NCI-H510A (cell line): ENCODE measurements around the gene AHCYL2.
A peak's percentile ranks its signal among the peaks of the same experiment; 100 is the strongest.
"Not testable (repeated sequence)": the region's sequence is repeated elsewhere in the genome, so short reads cannot be mapped to it uniquely, and the experiment has no call there.

Experiments used
- DNase-seq: peaks from one replicate; lab custom pipeline; 2025; lab: John Stamatoyannopoulos, UW

AHCYL2 gene

GRCh38 chr7:129426482-129426881 is 201.7 kb downstream of the AHCYL2 start:
- DNase-seq: no peak

DNA sequence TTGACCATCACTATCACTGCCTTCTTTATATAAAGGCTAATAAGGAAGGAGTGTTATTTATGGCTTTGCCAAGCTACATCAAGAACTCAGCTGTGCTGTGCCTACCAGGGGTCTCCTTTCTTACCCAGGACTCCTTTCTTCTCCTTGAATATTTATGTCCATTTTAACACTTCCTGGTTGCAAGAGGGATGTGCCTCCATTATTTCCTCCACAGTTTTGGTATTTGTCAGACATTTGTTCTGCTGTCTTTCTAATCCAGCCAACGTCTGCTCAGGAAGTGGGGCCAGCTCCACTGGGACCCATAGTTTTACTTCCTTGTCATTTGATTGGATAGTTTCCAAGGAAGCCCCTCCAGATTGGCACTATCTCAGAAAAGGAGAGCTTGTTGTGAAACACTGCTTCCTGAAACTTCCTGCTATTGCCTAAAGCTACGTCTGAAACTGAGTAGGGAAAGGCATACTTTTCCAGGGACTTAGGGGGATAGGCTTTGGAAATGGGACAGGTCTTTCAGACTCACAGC is 202.8 kb downstream of the AHCYL2 start:
- DNase-seq: no peak

DNA sequence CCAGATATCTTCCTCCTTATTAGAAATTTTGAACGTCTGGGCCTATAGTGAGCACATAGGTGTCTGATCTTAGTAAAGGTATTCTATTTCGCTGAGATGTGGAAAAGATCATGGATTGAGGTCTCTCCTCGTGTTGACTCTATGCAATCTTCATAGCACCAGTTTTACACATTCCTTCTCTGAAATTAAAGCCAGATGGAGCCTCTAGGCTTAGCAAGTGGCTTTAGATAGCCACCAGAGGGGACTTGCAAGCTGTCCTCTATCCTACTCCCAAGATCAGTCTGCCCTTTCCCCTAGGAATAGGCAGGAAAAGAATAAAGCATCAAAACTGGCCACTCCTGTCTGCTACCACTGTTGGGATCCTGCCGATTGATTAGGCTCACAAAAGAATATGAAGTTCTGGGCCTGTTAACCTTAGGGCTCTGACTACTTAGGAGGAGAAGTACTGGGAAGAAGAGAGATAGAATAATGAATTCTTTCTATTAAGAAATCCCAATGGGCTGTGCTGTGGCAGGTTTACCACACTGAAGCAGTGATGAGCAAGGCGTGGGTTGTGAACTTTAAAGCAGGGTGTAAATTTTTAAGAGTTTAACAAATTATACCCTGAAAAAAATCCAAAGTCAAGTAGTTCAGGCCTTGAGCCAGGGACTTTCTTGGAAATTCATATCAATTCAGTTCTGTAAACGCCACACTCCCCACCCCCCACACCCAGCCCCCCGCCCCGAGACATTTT is 207.2 kb downstream of the AHCYL2 start:
- DNase-seq: no peak

- DNase-seq: peak; percentile 80
Observed at GRCh38 chr7:129433847-129434674, 209.2 kb downstream of the AHCYL2 start, which contains the start of gene STRIP2. Gene STRIP2 (plus strand): TSS chr7:129434432. CDS start chr7:129434473, 41 bp downstream.

GRCh38 chr7:129434675-129435318 is 210.0 kb downstream of the AHCYL2 start:
- DNase-seq: no peak

DNA sequence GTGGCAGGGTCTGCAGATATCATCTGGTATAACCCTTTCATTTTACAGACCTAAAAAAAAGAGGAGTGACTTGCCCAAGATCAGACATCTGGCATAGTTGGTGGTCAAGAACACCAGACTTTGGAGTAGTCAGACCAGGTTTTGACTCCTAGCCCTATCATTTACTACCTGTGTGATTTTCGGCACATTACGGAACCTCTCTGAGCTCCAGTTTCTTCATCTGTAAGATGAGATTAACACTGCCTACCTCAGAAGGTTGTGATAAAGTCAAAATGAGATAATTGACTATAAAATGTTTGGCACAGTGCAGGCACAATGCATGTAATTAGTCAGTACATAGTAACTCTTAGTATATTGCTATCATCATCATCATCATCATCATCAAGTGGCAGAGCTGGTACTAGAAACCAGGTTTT is 210.6 kb downstream of the AHCYL2 start:
- DNase-seq: no peak

DNA sequence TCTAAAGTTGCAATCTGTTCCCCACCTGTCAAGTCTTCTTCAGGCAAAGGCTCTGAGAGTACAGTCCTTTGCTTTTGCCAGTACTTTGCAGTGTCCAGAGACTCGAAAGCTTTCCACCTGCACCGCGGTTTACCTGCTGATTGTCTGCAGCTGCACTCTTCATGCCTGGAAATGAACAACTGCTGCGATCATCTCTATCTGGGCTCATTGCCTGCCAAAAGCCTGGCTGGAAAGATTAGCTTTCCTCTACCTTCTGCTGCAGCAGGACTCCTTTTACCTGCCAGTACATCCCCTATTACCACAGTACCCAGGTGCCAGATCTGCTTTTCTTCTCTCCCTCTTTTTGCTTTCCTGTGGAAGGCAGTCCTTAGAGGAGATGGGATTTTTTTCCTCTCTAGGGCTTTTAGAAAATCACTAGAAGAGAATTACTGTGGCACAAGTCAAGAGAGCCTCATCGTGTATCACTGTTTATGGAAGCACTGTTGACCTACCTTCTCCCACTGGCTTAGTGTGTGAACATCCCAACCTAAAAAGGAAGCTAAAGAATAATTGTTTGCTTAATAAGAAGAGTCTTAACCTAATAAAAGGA is 211.6 kb downstream of the AHCYL2 start:
- no peak for DNase-seq

DNA sequence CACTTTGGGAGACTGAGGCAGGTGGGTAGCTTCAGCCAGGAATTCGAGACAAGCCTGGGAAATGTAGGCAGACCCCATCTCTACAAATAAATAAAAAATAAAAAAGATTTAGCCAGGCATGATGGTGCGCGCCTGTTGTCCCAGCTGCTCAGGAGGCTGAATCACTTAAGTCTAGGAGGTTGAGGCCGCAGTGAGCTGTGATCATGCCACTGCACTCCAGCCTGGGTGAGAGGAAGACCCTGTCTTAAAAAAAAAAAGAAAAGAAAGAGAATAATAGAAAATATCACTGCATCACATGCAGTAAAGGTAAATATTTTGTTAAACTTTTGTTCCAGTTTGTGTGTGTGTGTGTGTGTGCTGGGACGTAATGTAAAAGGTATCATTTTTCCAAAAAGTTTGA is 212.4 kb downstream of the AHCYL2 start:
- DNase-seq: no peak

GRCh38 chr7:129438281-129438838 is 213.5 kb downstream of the AHCYL2 start:
- DNase-seq: no peak

GRCh38 chr7:129438839-129439651 is 214.2 kb downstream of the AHCYL2 start:
- no peak for DNase-seq

DNA sequence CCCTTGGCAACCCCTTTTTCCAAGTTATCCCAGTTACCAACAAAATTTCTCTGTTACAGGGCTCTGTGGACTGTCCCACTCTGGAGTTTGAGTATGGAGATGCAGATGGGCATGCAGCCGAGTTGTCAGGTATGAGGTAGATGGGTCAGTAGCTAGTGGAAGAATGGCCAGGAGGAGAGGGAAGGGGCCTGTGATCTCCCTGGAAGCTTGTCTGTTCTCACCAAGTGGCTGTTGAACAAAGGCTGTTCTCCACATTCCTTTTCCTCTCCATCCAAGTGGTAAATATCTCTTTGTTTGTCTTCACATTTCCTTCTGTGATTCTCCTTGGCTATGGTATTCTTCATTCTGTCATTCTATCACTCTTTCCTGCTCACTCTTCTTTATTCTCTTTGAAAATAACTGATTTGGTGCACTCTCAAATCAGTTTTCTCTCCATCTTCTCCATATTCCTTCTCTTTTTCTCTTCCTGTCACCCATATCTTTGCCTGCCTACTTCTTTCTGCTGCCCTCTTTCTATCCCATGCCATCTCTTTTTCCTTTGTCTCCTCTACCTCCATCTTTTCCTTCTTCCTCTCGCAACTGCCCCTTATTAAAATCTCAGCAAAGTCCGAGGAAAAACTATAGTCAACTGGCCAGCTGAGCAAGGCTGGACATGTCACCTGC is 215.3 kb downstream of the AHCYL2 start:
- DNase-seq: no peak

- no peak for DNase-seq
Observed at GRCh38 chr7:129443612-129444011, 218.8 kb downstream of the AHCYL2 start.

DNA sequence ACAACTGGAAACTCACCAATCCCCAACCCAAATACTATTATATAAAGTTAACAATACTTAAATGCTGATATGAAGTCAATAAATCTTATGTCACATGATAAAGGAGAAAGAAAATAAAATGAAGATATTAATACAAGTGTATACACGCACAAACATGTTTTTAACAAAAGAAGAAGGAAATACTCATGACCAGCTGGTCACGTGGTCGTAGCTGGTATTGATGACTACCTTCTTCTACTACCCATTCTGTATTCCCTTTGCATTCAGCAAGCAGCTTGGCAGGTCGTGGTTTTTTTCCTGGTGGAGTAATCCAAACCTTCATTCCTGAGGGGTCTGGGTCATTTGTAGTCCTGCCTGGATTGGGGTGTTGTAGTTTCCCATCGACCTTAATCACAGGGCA is 219.9 kb downstream of the AHCYL2 start:
- not testable (repeated sequence) for DNase-seq

- not testable (repeated sequence) for DNase-seq
Observed at GRCh38 chr7:129446925-129447324, 222.1 kb downstream of the AHCYL2 start.

DNA sequence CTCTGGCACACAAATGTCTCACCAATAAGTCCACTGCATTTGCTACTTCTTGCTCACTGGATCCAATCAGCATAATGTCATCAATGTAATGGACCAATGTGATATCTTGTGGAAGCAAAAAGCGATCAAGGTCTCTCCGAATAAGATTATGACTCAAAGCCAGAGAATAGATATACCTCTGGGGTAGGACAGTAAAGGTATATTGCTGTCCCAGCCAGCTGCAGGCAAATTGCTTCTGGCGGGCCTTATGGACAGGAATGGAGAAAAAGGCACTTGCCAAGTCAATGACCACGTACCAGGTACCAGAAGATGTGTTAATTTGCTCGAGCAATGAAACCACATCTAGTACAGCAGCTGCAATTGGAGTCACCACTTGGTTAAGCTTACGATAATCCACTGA is 222.6 kb downstream of the AHCYL2 start:
- DNase-seq: not testable (repeated sequence)

GRCh38 chr7:129448608-129449007 is 223.8 kb downstream of the AHCYL2 start:
- not testable (repeated sequence) for DNase-seq

GRCh38 chr7:129450295-129450694 is 225.5 kb downstream of the AHCYL2 start:
- no peak for DNase-seq

- no peak for DNase-seq
Observed at GRCh38 chr7:129452589-129453231, 227.9 kb downstream of the AHCYL2 start.

DNA sequence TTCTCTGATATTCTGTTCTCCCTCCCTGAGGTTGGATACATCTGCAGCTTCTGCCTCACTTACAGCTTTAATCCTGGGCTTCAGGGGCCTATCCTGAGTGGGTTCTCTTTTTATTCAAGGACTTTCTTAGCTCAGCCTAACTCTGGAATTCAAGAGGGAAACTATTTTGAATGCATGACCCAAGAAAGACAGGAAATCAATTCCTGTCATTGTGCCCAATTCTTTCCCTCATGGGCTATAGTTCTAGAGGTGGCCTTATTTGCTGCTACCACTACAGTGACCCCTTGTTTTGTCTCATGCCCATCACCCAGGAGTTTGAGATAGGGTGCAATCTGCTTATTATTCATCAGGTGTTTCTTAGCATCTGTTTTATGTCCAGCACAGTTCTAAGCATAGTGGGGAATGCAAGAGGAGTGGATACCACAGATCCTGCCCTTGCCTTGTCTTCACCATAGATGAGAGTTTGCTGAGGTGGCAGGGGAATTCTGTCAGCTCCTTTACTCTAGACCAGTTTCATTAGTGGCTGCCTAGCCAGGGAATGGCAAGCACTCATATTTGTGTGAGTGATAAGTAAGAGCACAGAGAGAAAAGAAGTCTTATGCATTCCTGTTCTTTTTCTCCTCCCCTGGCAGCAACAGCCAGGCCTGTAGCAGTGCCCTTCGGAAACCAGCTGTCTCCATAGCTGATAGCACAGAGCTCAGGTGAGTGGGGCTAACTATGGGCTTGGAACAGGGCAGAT is 228.8 kb downstream of the AHCYL2 start:
- DNase-seq: no peak
